Measurements from ENCODE around the gene CYGB.
A peak's percentile ranks its signal among the peaks of the same experiment; 100 is the strongest.

CYGB gene

GRCh38 chr17:76500074-76500746 is 37.3 kb downstream of the CYGB start:
- no peak for TF ChIP-seq CTCF (IDR thresholded peaks at IDR 0.05; ENCODE audit: low read depth, low read length)
- peak overlapping the region; percentile 61 for H3K4me3 ChIP-seq (ENCODE audit: low read depth, low read length)

- H3K4me3 ChIP-seq (ENCODE audit: low read depth, low read length) = no peak overlapping the region
- TF ChIP-seq CTCF (IDR thresholded peaks at IDR 0.05; ENCODE audit: low read depth, low read length) = no peak
Measured at GRCh38 chr17:76499267-76499667, 38.2 kb downstream of the CYGB start.

- no peak for TF ChIP-seq CTCF (IDR thresholded peaks at IDR 0.05; ENCODE audit: low read depth, low read length)
- no peak overlapping the region for H3K4me3 ChIP-seq (ENCODE audit: low read depth, low read length)
Measured at GRCh38 chr17:76498876-76499251, 38.6 kb downstream of the CYGB start.

GRCh38 chr17:76497979-76498875 is 39.3 kb downstream of the CYGB start:
- peak overlapping the region; percentile 37 for H3K4me3 ChIP-seq (ENCODE audit: low read depth, low read length)
- TF ChIP-seq CTCF (IDR thresholded peaks at IDR 0.05; ENCODE audit: low read depth, low read length) = no peak

- peak overlapping the region; percentile 37 for H3K4me3 ChIP-seq (ENCODE audit: low read depth, low read length)
- no peak for TF ChIP-seq CTCF (IDR thresholded peaks at IDR 0.05; ENCODE audit: low read depth, low read length)
Measured at GRCh38 chr17:76497699-76497978, 39.9 kb downstream of the CYGB start.

- H3K4me3 ChIP-seq (ENCODE audit: low read depth, low read length) = no peak overlapping the region
- no peak for TF ChIP-seq CTCF (IDR thresholded peaks at IDR 0.05; ENCODE audit: low read depth, low read length)
Measured at GRCh38 chr17:76496464-76496863, 41.0 kb downstream of the CYGB start.

Measured in WI38 (cell line).